ENCODE results near the gene PHKB. TPM values are rescaled to one million over a fixed set of nuclear protein-coding genes. Genes with fewer than 3 reads are reported as not detected.

PHKB gene
- polyA plus RNA-seq, 3 donors = 73.7 to 88.5 (median 85.8) TPM

GRCh38 chr16:47729701-47730100 lies 268.6 kb downstream of the PHKB start:
- no peak for DNase-seq (ENCODE audit: extremely low read depth in 1 of 11, low read depth in 9 of 11, low spot score in 4 of 11)

DNA sequence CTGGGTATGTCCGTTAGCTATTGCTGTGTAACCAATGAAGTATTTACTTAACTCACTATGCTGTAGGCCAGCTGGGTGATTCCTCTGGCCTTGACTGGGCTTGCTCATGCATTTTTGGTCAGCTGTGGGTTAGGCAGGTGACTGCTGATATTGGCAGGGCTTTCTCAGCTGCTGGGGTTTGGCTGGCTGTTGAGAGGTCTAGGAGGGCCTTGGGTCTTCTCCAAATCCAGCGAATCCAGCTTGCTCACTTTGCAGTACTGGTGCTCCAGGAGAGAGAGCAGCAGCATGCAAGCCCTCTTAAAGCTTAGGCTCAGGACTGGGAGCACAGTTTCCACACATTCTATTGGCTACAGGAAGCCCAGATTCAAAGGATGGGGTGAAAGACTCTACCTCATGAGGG lies 270.1 kb downstream of the PHKB start:
- DNase-seq (ENCODE audit: extremely low read depth in 1 of 11, low read depth in 9 of 11, low spot score in 4 of 11) = no peak

DNA sequence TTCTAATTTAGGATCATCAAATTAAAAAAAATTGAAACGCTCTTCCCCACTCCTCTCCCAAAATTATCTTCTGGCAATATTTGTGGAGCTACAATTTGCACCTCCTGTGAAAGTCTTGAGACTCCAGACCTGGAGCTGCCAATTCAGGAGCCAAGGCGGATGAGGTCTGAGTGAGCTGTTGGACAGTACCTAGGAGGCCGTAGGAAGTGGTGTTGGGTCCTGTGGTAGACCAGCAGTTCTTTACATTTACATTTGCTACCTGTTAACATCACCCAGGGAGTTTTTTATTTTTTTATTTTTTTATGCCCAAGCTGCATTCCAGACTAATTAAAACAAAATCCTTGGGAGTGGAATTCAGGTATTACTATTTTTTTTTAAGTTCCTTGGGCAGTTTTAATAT lies 271.0 kb downstream of the PHKB start:
- no peak for DNase-seq (ENCODE audit: extremely low read depth in 1 of 11, low read depth in 9 of 11, low spot score in 4 of 11)

- no peak for DNase-seq (ENCODE audit: extremely low read depth in 1 of 11, low read depth in 9 of 11, low spot score in 4 of 11)
Observed at GRCh38 chr16:47732523-47733111, 271.5 kb downstream of the PHKB start.

DNA sequence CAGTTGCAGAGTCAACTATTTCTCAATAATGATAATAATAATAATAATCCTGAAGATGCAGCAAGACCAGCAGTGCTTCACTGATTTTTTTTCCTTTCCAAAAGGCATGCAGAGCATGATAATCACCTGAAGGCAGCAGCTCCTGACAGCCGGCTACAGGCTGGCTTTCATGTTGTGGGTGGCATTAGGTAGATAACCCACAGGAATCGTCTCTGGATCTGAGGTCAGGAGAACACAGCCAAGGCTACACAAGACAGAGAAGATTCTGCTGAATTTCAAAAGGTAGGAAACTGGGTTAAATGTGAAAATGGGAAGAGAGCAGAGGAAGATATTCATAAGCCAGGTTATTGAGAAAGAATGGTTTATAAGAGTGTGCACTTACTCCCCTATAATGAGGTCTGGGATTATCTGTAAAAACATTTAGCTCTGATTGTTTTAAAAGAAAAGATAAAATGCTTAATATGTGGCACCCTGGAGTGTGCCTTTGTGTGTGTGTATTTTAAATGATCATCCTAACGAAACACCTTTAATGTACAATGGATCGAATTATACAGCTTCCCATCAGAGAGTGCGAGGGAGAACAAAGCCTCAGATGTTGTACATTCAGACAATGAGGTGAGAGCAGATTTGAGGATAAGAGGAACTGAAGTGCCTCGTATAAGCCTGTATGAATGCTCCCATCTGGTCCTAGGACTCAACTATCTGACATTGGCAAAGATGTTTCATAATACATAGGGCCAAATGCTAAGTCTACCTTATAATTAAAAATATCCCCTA lies 273.1 kb downstream of the PHKB start:
- DNase-seq (ENCODE audit: extremely low read depth in 1 of 11, low read depth in 9 of 11, low spot score in 4 of 11) = no peak

DNA sequence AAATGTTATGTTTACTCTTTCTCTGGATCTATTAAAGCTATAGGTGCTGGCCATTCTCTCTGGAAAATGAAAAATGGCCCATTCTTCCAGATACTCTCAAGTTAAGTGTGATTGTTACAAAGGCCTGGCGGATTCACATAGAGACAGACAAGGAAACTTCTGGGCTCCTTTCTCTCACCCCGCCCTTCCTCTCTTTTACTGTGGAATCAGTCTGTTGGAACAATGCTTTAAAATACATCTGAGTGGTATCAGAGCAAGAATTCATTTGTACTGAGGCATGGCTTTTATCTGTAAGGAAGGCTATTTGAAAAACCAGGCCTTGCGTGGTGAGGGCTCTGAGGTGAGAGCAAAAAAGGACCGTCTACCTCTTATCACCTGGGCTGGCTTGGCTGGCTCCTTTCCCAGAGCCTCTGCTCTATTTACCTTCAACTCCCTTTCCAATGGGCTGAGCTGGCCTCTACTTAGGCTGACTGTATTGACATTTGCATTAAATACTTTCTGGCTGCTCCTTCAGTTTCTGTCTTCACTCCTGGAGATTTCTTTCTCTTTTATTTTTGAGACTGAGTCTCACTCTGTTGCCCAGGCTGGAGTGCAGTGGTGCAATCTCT lies 274.0 kb downstream of the PHKB start:
- DNase-seq (ENCODE audit: extremely low read depth in 1 of 11, low read depth in 9 of 11, low spot score in 4 of 11) = no peak

DNA sequence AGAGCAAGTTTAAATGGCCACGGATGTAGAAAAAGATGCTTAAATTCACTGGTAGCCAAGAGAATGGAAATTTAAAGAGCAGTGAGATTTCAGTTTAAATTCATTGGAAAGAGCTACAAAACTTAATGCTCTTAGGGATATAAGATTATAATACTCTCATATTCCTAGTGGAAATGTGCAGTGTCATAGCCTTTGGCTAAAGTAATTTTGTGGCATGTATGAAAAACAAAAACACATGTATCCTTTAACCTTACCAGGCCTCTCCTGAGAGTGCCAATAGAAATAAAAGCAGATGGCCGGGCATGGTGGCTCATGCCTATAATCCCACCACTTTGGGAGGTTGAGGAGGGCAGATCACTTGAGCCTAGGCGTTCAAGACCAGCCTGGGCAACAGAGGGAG lies 289.2 kb downstream of the PHKB start:
- no peak for DNase-seq (ENCODE audit: extremely low read depth in 1 of 11, low read depth in 9 of 11, low spot score in 4 of 11)

Other genes with a start within 250 kb of the PHKB start
- 100 to 1,000 TPM in 2 of 3 donors, 10 to 100 TPM in 1; 98.9 to 129 (median 107) TPM for gene ITFG1, start 268 bp upstream of the PHKB start, polyA plus RNA-seq (ENCODE audit: insufficient read length in 3 of 3)